Endothelial cell of umbilical vein (primary cell): ENCODE measurements around the gene CDC42EP4. TPM values are rescaled to one million over a fixed set of nuclear protein-coding genes. Genes with fewer than 3 reads are reported as not detected.

Experiments used
- BruUV-seq: library from RNA; stranded (reverse); fragments of 400-500 nt; replicated peaks from 2 replicates; lab custom pipeline; 2021; lab: Mats Ljungman, UMichigan
- CTCF ChIA-PET: fragments of 300-600, 350-600 bp; sonication (Branson Sonifier 250); formaldehyde crosslinking; loops from one replicate; lab custom pipeline; 2021; ENCODE audit warnings: antibody characterized with exemption, inconsistent platforms; lab: Charles Lee
- POLR2A ChIA-PET: fragments of 300-600, 350-600 bp; sonication (Branson Sonifier 250); formaldehyde crosslinking; loops from one replicate; lab custom pipeline; 2021; ENCODE audit warnings: antibody characterized with exemption, inconsistent platforms; lab: Charles Lee
- DNase-seq: peaks from one replicate; pipeline ENCODE4 v3.0.0-alpha.2; 2011; ENCODE audit warnings: low read depth, low spot score
- FAIRE-seq: peaks from 2 replicates; lab custom pipeline; 2011; peaks lifted over from hg19 to GRCh38; lab: Jason Lieb, UNC
- H2AFZ ChIP-seq: 2 replicates; pipeline ENCODE4 v1.6.0; 2012; ENCODE audit warnings: low read depth, low read length, control low read depth, inconsistent platforms
- H3K27ac ChIP-seq: 2 replicates; pipeline ENCODE4 v1.5.1; 2011; ENCODE audit warnings: low read depth, mild to moderate bottlenecking, control low read depth, low read length, moderate library complexity; ENCODE audit not compliant: insufficient read depth
- H3K27me3 ChIP-seq, 2 experiments: 2 replicates each; pipeline versions ENCODE4 v1.6.0 to v1.6.1; 2011; ENCODE audit warnings: low read length in 2 of 2, mixed read lengths in 1 of 2; ENCODE audit not compliant: control insufficient read depth in 2 of 2, insufficient read depth in 2 of 2
- H3K36me3 ChIP-seq, 2 experiments: 2 replicates in 1 of 2; 3 replicates in 1 of 2; pipeline ENCODE4 v1.5.1; 2011; ENCODE audit warnings: low read length in 2 of 2, mild to moderate bottlenecking in 1 of 2, moderate library complexity in 1 of 2; ENCODE audit not compliant: control insufficient read depth in 2 of 2, insufficient read depth in 2 of 2; ENCODE audit errors: extremely low read depth in 1 of 2
- H3K4me1 ChIP-seq: 3 replicates; pipeline ENCODE4 v1.5.1; 2011; ENCODE audit warnings: mild to moderate bottlenecking, low read length; ENCODE audit not compliant: control insufficient read depth, insufficient read depth; ENCODE audit errors: extremely low read depth
- H3K4me2 ChIP-seq: 2 replicates; pipeline ENCODE4 v1.6.1; 2011; ENCODE audit warnings: low read length, control low read depth, mixed read lengths; ENCODE audit not compliant: insufficient read depth
- H3K4me3 ChIP-seq, 3 experiments: fragments of 200-600 bp in 1 of 3; sonication (generic), shearing (Covaris generic) in 1 of 3; replicated peaks in 1 of 3; 2 replicates each; pipeline ENCODE4 v1.5.1; 2011 to 2016; ENCODE audit warnings: control low read depth in 3 of 3, low read length in 3 of 3, mild to moderate bottlenecking in 2 of 3, inconsistent platforms in 1 of 3, low read depth in 1 of 3, moderate library complexity in 1 of 3; ENCODE audit not compliant: insufficient read depth in 1 of 3
- H3K79me2 ChIP-seq: 2 replicates; pipeline ENCODE4 v1.6.0; 2012; ENCODE audit warnings: low read length, inconsistent platforms; ENCODE audit not compliant: control insufficient read depth, insufficient read depth
- H3K9ac ChIP-seq: replicated peaks from 2 replicates; pipeline ENCODE3; 2011; ENCODE audit warnings: low read length, control low read depth; ENCODE audit not compliant: insufficient read depth; ENCODE audit errors: extremely low read depth
- H3K9me1 ChIP-seq: replicated peaks from 3 replicates; pipeline ENCODE4 v1.6.0; 2011; ENCODE audit warnings: mild to moderate bottlenecking, low read length; ENCODE audit not compliant: control insufficient read depth, insufficient read depth; ENCODE audit errors: extremely low read depth
- H3K9me3 ChIP-seq: replicated peaks from 2 replicates; pipeline ENCODE4 v1.5.1; 2012; ENCODE audit warnings: low read length, inconsistent platforms; ENCODE audit not compliant: control insufficient read depth, insufficient read depth
- H4K20me1 ChIP-seq: replicated peaks from 2 replicates; pipeline ENCODE3; 2011; ENCODE audit warnings: mild to moderate bottlenecking, low read length; ENCODE audit not compliant: control insufficient read depth, insufficient read depth; ENCODE audit errors: extremely low read depth
- CTCF ChIP-seq, 2 donors: IDR thresholded peaks; 1 replicate in 1 of 2; 2 replicates in 1 of 2; pipeline ENCODE4 v1.5.1; 2011; ENCODE audit warnings: low read length in 2 of 2, mild to moderate bottlenecking in 2 of 2, moderate library complexity in 2 of 2, control low read depth in 1 of 2, inconsistent platforms in 1 of 2, low read depth in 1 of 2; ENCODE audit not compliant: insufficient read depth in 1 of 2; ENCODE audit errors: extremely low read depth in 1 of 2
- EZH2 ChIP-seq: IDR thresholded peaks from 2 replicates; pipeline ENCODE4 v1.6.1; 2012; ENCODE audit warnings: borderline replicate concordance, low read depth, mild to moderate bottlenecking, moderate library complexity, low read length, inconsistent platforms; ENCODE audit not compliant: severe bottlenecking
- FOS ChIP-seq: IDR thresholded peaks from 2 replicates; pipeline ENCODE4 v1.6.1; 2011; ENCODE audit warnings: mild to moderate bottlenecking, low read length, moderate library complexity, borderline replicate concordance; ENCODE audit not compliant: insufficient read depth
- GATA2 ChIP-seq: IDR thresholded peaks from 2 replicates; pipeline ENCODE4 v1.7.0; 2011; ENCODE audit warnings: low read depth, mild to moderate bottlenecking, moderate library complexity, mixed read lengths, low read length; ENCODE audit not compliant: insufficient read length, insufficient read depth
- JUN ChIP-seq: IDR thresholded peaks from 2 replicates; pipeline ENCODE4 v1.6.1; 2011; ENCODE audit warnings: borderline replicate concordance, low read depth; ENCODE audit not compliant: insufficient read length, insufficient read depth
- MAX ChIP-seq: IDR thresholded peaks from 2 replicates; pipeline ENCODE4 v1.6.1; 2011; ENCODE audit not compliant: insufficient read depth, insufficient read length
- MYC ChIP-seq: IDR thresholded peaks from one replicate; pipeline ENCODE4 v1.6.1; 2011; ENCODE audit warnings: mild to moderate bottlenecking, low read depth, low read length
- POLR2A ChIP-seq: IDR thresholded peaks from 2 replicates; pipeline ENCODE4 v1.6.1; 2012; ENCODE audit warnings: low read depth, mild to moderate bottlenecking, control low read depth, low read length
- dilution Hi-C: fragments of 300-500 bp; cut with MboI; formaldehyde crosslinking; loops from one replicate; pipeline ENCODE4 v1.15.0; 2019; ENCODE audit warnings: low sequenced_read_pairs; ENCODE audit not compliant: extremely low pct_ligation_motif_present
- intact Hi-C: fragments of 100-400 bp; cut with micrococcal nuclease; formaldehyde crosslinking; loops from one replicate; pipeline ENCODE4 v1.10.0; 2022
- polyA plus RNA-seq, 4 experiments: library from polyadenylated mRNA; depleted of rRNA in 3 of 4; stranded (reverse) in 3 of 4; unstranded in 1 of 4; fragments of >200 nt; gene quantifications; 2 replicates each; pipeline versions ENCODE4 v1.2.1 to v1.2.3, GENCODE V29; 2011 to 2012; ENCODE audit warnings: missing spikeins in 1 of 4
- total RNA-seq: library from RNA; stranded (reverse); gene quantifications from 2 replicates; pipeline ENCODE4 v1.2.3, GENCODE V29; 2021

Gene CDC42EP4
- total and polyA plus RNA-seq, 2 donors (not counting 3 experiments of a cell fraction or from before 2014, with no cell fraction given) = 11.4 to 19.6 TPM

- no TSS peak for BruUV-seq
- Histone ChIP-seq H3K9me3 (no peaks in the 10 kb centered on the region), H3K27me3 (no peaks in the 10 kb centered on the region), H3K79me2 (peaks cover 68% of the 10 kb centered on the region), H4K20me1 (no peaks in the 10 kb centered on the region), H3K4me2 (no peak overlapping the region), H3K36me3 (no peaks in the 10 kb centered on the region), H3K9ac (no peak overlapping the region), H3K27ac (no peak overlapping the region), H2AFZ (no peak overlapping the region), H3K4me3 (no peak overlapping the region), H3K9me1 (no peaks in the 10 kb centered on the region), H3K4me1 (peaks cover 28% of the 10 kb centered on the region)
- TF ChIP-seq FOS = no peak
- no peak for TF ChIP-seq MYC
- TF ChIP-seq CTCF (IDR thresholded peaks at IDR 0.05; ENCODE audit: extremely low read depth in 1 of 2, insufficient read depth in 1 of 2, low read depth in 1 of 2, low read length in 2 of 2) = no peak
- TF ChIP-seq POLR2A = no peak
- TF ChIP-seq JUN = no peak
- intact Hi-C loops (loop anchor here (10.0 kb wide), 1 partner anchor 397 kb away; no protein-coding TSS in a partner anchor), dilution Hi-C loops (no loop called here)
- ChIA-PET POLR2A (interaction anchor here (0.7 kb wide), 2 partner anchors 18 to 19 kb away, joined by 4 to 5 read pairs; no protein-coding TSS in a partner anchor), CTCF (interaction anchor here (0.6 to 1.0 kb wide), 2 partner anchors 11 to 45 kb away, joined by 3 read pairs; no protein-coding TSS in a partner anchor)
- no peak for DNase-seq
- FAIRE-seq = no peak
Observed at GRCh38 chr17:73301369-73301768, 10.4 kb downstream of the CDC42EP4 start.

GRCh38 chr17:73300392-73300791 is 11.4 kb downstream of the CDC42EP4 start:
- no peak for TF ChIP-seq FOS
- TF ChIP-seq MAX = no peak
- TF ChIP-seq CTCF (IDR thresholded peaks at IDR 0.05; ENCODE audit: extremely low read depth in 1 of 2, insufficient read depth in 1 of 2, low read depth in 1 of 2, low read length in 2 of 2) = no peak
- TF ChIP-seq GATA2 = no peak
- TF ChIP-seq EZH2 = no peak
- POLR2A ChIA-PET = no interaction called here
- BruUV-seq = no TSS peak
- dilution Hi-C loops (no loop called here), intact Hi-C loops (loop anchor here (10.0 kb wide), 1 partner anchor 396 kb away; no protein-coding TSS in a partner anchor)
- no peak overlapping the region for H3K27ac ChIP-seq
- DNase-seq = no peak
- H3K9me1 ChIP-seq = no peaks in the 10 kb centered on the region
- CTCF ChIA-PET = no interaction called here
- H3K9me3 ChIP-seq = no peaks in the 10 kb centered on the region
- H3K4me2 ChIP-seq = no peak overlapping the region
- FAIRE-seq = no peak
- H2AFZ ChIP-seq = no peak overlapping the region
- H3K27me3 ChIP-seq = no peaks in the 10 kb centered on the region
- peaks cover 18% of the 10 kb centered on the region for H3K4me1 ChIP-seq
- H3K9ac ChIP-seq = no peak overlapping the region
- H3K79me2 ChIP-seq = peaks cover 67% of the 10 kb centered on the region
- no peak overlapping the region for H3K4me3 ChIP-seq
- no peaks in the 10 kb centered on the region for H4K20me1 ChIP-seq
- no peaks in the 10 kb centered on the region for H3K36me3 ChIP-seq
